A673 (cell line): Measurements from ENCODE around the gene ILKAP.

ENCODE experiments used
- EZH2 ChIP-seq: fragments of 200-600 bp; sonication (generic); IDR thresholded peaks from 2 replicates; pipeline ENCODE4 v1.6.1; 2017; ENCODE audit warnings: borderline replicate concordance, low read depth, mild to moderate bottlenecking, mixed read lengths, antibody characterized with exemption, low read length; ENCODE audit not compliant: poor library complexity, severe bottlenecking
- TF ChIP-seq, protein P1 (sequence below): fragments of 300-800, 200-600 bp; sonication (generic); conservative IDR thresholded peaks from 2 replicates; pipeline ENCODE4 v1.5.1; 2017; ENCODE audit warnings: low read depth, mild to moderate bottlenecking, antibody characterized with exemption, low read length, moderate library complexity, mixed read lengths

DNA sequence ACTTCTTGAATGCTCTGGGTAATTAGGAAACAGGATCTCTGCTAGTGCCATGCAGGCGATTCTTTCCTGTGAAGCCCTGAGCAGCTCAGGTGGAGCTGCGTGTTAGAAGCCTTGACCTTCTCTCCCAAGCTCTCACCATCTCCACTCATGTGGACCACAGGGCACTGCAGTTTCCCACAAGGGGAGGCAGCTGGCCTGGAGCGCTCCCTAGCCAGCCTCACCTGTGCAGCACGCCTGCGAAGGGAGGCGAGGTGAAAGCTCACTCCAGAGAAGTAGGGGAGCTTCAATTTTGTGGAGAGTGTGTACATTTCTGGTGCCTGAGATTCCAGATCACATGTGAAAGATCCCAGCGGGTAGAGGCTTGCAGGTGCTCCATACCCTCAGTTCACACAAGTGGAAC, 47.4 kb upstream of the ILKAP start:
- TF ChIP-seq, protein P1, sequence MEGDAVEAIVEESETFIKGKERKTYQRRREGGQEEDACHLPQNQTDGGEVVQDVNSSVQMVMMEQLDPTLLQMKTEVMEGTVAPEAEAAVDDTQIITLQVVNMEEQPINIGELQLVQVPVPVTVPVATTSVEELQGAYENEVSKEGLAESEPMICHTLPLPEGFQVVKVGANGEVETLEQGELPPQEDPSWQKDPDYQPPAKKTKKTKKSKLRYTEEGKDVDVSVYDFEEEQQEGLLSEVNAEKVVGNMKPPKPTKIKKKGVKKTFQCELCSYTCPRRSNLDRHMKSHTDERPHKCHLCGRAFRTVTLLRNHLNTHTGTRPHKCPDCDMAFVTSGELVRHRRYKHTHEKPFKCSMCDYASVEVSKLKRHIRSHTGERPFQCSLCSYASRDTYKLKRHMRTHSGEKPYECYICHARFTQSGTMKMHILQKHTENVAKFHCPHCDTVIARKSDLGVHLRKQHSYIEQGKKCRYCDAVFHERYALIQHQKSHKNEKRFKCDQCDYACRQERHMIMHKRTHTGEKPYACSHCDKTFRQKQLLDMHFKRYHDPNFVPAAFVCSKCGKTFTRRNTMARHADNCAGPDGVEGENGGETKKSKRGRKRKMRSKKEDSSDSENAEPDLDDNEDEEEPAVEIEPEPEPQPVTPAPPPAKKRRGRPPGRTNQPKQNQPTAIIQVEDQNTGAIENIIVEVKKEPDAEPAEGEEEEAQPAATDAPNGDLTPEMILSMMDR, result no peak
- TF ChIP-seq EZH2, result no peak
